HepG2 (cell line): Measurements from ENCODE around the gene PLSCR3. TPM values are rescaled to one million over a fixed set of nuclear protein-coding genes. Genes with fewer than 3 reads are reported as not detected.

Source experiments
- ATAC-seq: fragments of 200-7000 bp; cut with Tn5 transposase; 3 replicates; pipeline ENCODE4 v1.9.1; 2020; ENCODE audit warnings: mild to moderate bottlenecking, moderate library complexity
- BruUV-seq: library from RNA; stranded (reverse); fragments of 400-500 nt; replicated peaks from 2 replicates; lab custom pipeline; 2021; lab: Mats Ljungman, UMichigan
- CTCF ChIA-PET: fragments of 300-600 bp; formaldehyde crosslinking; extraction: SDS; loops from one replicate; lab custom pipeline; 2021; ENCODE audit warnings: low total read pairs, inconsistent platforms, low intra/inter-chr PET ratio; lab: Yijun Ruan, JAX
- POLR2A ChIA-PET: fragments of 350-600 bp; sonication (Branson Sonifier 250); formaldehyde crosslinking; loops from one replicate; lab custom pipeline; 2020; ENCODE audit warnings: antibody characterized with exemption, inconsistent platforms; lab: Yijun Ruan, JAX
- DNase-seq: peaks from one replicate; pipeline ENCODE4 v3.0.0-alpha.2; 2015; ENCODE audit warnings: low spot score
- FAIRE-seq: peaks from 3 replicates; lab custom pipeline; 2011; peaks lifted over from hg19 to GRCh38; lab: Jason Lieb, UNC
- H2AFZ ChIP-seq: one replicate; pipeline ENCODE4 v1.6.1; 2011; ENCODE audit warnings: low read length, inconsistent platforms
- H3K27ac ChIP-seq: fragments of 300-600 bp; 3 replicates; pipeline ENCODE4 v1.8.0; 2011; ENCODE audit warnings: mixed run types, mild to moderate bottlenecking, mixed read lengths, low read length, inconsistent platforms; ENCODE audit not compliant: insufficient read depth; ENCODE audit errors: extremely low read length
- H3K27me3 ChIP-seq, 2 experiments: fragments of 200-600 bp in 1 of 2; 2 replicates in 1 of 2; 3 replicates in 1 of 2; pipeline versions ENCODE4 v1.6.0 to v1.8.0; 2011; ENCODE audit warnings: low read length in 2 of 2, mild to moderate bottlenecking in 2 of 2, moderate library complexity in 2 of 2, inconsistent platforms in 1 of 2; ENCODE audit not compliant: insufficient read depth in 2 of 2, control insufficient read depth in 1 of 2
- H3K36me3 ChIP-seq, 2 experiments: fragments of 200-600 bp in 1 of 2; replicated peaks in 1 of 2; 2 replicates in 1 of 2; 3 replicates in 1 of 2; pipeline versions ENCODE4 v1.5.1 to v1.8.0; 2011; ENCODE audit warnings: low read length in 2 of 2, inconsistent platforms in 1 of 2; ENCODE audit not compliant: insufficient read depth in 2 of 2, control insufficient read depth in 1 of 2
- H3K4me1 ChIP-seq: 2 replicates; pipeline ENCODE4 v1.5.1; 2012; ENCODE audit warnings: low read length, inconsistent platforms; ENCODE audit not compliant: insufficient read depth
- H3K4me2 ChIP-seq: 2 replicates; pipeline ENCODE4 v1.6.0; 2011; ENCODE audit warnings: low read depth, low read length, inconsistent platforms
- H3K4me3 ChIP-seq, 3 experiments: fragments of 200-600 bp in 1 of 3; sonication (generic), shearing (Covaris generic) in 1 of 3; replicated peaks in 1 of 3; 2 replicates each; pipeline ENCODE4 v1.5.1; 2011 to 2016; ENCODE audit warnings: low read length in 3 of 3, inconsistent platforms in 2 of 3, low read depth in 2 of 3, mild to moderate bottlenecking in 2 of 3, control low read depth in 1 of 3, mixed read lengths in 1 of 3; ENCODE audit not compliant: insufficient read depth in 1 of 3
- H3K79me2 ChIP-seq: one replicate; pipeline ENCODE4 v1.6.1; 2011; ENCODE audit warnings: low read length, inconsistent platforms; ENCODE audit not compliant: insufficient read depth
- H3K9ac ChIP-seq: 2 replicates; pipeline ENCODE4 v1.6.0; 2011; ENCODE audit warnings: mild to moderate bottlenecking, low read depth, low read length, inconsistent platforms; ENCODE audit not compliant: insufficient read depth
- H3K9me3 ChIP-seq: 2 replicates; pipeline ENCODE4 v1.5.1; 2012; ENCODE audit warnings: mild to moderate bottlenecking, low read length
- H4K20me1 ChIP-seq: 2 replicates; pipeline ENCODE4 v1.6.0; 2011; ENCODE audit warnings: inconsistent platforms, mild to moderate bottlenecking, low read length, moderate library complexity; ENCODE audit not compliant: insufficient read depth
- AGO2 ChIP-seq: fragments of 200-400 bp; formaldehyde crosslinking; optimal IDR thresholded peaks from 2 replicates; pipeline ENCODE3; 2017; ENCODE audit warnings: mild to moderate bottlenecking, low read depth, low read length, moderate library complexity
- ELF3 ChIP-seq: IDR thresholded peaks from 2 replicates; pipeline ENCODE4 v1.6.1; 2016; ENCODE audit warnings: missing genetic modification reagents, missing compliant biosample characterization
- RBFOX2 ChIP-seq: fragments of 200-400 bp; formaldehyde crosslinking; IDR thresholded peaks from 2 replicates; pipeline ENCODE4 v1.6.1; 2017; ENCODE audit warnings: low read depth, mild to moderate bottlenecking, low read length
- SP140L ChIP-seq: sonication (generic); formaldehyde crosslinking; IDR thresholded peaks from 2 replicates; pipeline ENCODE4 v1.4.0; 2020; ENCODE audit warnings: missing genetic modification reagents, borderline replicate concordance
- YY1 ChIP-seq: IDR thresholded peaks from 2 replicates; pipeline ENCODE4 v1.6.1; 2011; ENCODE audit warnings: low read length, low read depth, moderate library complexity, mild to moderate bottlenecking; ENCODE audit not compliant: insufficient read depth, insufficient replicate concordance
- ZNF326 ChIP-seq: sonication (generic); formaldehyde crosslinking; IDR thresholded peaks from 2 replicates; pipeline ENCODE4 v1.4.0; 2020; ENCODE audit warnings: missing genetic modification reagents, borderline replicate concordance
- WGBS: methylation state at CpG from one replicate; pipeline ENCODE4 v1.1.6; 2017; ENCODE audit warnings: low lambda C conversion rate; 5-methylcytosine and 5-hydroxymethylcytosine counted together
- in situ Hi-C: cut with HindIII; loops from 2 replicates; pipeline ENCODE4 v1.10.0; 2017; ENCODE audit warnings: low pct_unique_long_range_greater_than_20kb; ENCODE audit not compliant: extremely low pct_ligation_motif_present
- intact Hi-C: fragments of 100-400 bp; cut with micrococcal nuclease; formaldehyde crosslinking; loops from one replicate; pipeline ENCODE4 v1.10.0; 2022; ENCODE audit not compliant: unreplicated experiment
- polyA plus RNA-seq, 8 experiments: library from polyadenylated mRNA; depleted of rRNA in 3 of 8; stranded (reverse) in 7 of 8; unstranded in 1 of 8; fragments of >200 nt; fragmentation: Illumina TruSeq in 4 of 8; extraction: Trizol in 4 of 8; gene quantifications; 2 replicates each; pipeline versions ENCODE4 v1.2.1 to v1.2.3, GENCODE V29; 2011 to 2016; ENCODE audit warnings: low read depth in 4 of 8, missing spikeins in 1 of 8, mixed read lengths in 1 of 8; ENCODE audit not compliant: insufficient read depth in 1 of 8
- total RNA-seq, 5 experiments: library from RNA; depleted of rRNA; stranded (reverse); fragments of >200 nt; fragmentation: Illumina TruSeq; extraction: Trizol; gene quantifications; 2 replicates each; pipeline ENCODE4 v1.2.3, GENCODE V29; 2016; ENCODE audit warnings: low read depth in 1 of 5
- TF ChIP-seq, protein P1 (sequence below): IDR thresholded peaks from 2 replicates; pipeline ENCODE4 v1.6.1; 2012; ENCODE audit warnings: inconsistent platforms
- TF ChIP-seq, protein P2 (sequence below): sonication (generic); formaldehyde crosslinking; IDR thresholded peaks from 2 replicates; pipeline ENCODE4 v1.9.0; 2021; ENCODE audit warnings: mild to moderate bottlenecking, missing genetic modification reagents

PLSCR3 gene
- total and polyA plus RNA-seq, 2 of the 13 experiments (the other 11 are each of a cell fraction or from before 2014, with no cell fraction given) = 5.6 to 6.2 TPM

DNA sequence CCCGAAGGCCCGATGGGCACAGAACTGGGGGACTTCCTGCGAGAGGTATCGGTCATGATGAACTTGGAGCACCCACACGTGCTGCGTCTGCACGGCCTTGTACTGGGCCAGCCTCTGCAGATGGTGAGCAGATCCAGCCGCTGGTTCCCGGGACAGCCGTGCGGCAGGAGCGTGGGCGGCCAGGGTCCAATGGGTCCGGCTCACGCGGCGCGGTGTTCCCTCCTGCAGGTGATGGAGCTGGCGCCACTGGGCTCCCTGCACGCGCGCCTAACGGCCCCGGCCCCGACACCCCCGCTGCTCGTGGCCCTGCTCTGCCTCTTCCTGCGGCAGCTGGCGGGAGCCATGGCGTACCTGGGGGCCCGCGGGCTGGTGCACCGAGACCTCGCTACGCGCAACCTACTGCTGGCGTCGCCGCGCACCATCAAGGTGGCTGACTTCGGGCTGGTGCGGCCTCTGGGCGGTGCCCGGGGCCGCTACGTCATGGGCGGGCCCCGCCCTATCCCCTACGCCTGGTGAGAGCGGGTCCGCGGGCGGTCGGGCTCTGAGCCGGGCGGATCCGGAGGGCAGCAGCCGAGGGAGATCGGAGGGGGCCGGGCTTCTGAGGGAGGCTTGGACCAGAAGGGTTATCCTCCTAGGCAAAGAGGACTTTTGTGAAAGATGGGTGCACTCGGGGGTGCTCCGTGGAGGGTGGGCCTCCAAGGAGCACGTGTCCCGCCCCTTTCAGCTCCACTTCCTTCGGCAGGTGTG lies 10.4 kb downstream of the PLSCR3 start:
- Histone ChIP-seq H3K9ac (no peak overlapping the region), H2AFZ (no peak overlapping the region), H4K20me1 (no peaks in the 10 kb centered on the region), H3K9me3 (peaks cover 4% of the 10 kb centered on the region; the same call in 1 of the 2 replicates), H3K4me2 (no peak overlapping the region), H3K27me3 (peaks cover 0 to 7% of the 10 kb centered on the region in 2 experiments; a peak in 1 of 5 replicates), H3K36me3 (no peaks in the 10 kb centered on the region; a peak in 1 of 5 replicates), H3K4me3 (no peak overlapping the region), H3K79me2 (no peaks in the 10 kb centered on the region), H3K27ac (no peak overlapping the region), H3K4me1 (peaks cover 21% of the 10 kb centered on the region)
- no peak for TF ChIP-seq YY1
- TF ChIP-seq ELF3 (CRISPR knock-in tag) = no peak
- TF ChIP-seq RBFOX2 = peak; percentile 36; the same call in 1 of the 2 replicates
- TF ChIP-seq AGO2 = peak; percentile 63
- DNase-seq (no peak), ATAC-seq (no peak), FAIRE-seq (no peak)
- intact Hi-C loops (no loop called here), in situ Hi-C loops (no loop called here)
- no TSS peak for BruUV-seq
- POLR2A ChIA-PET = interaction anchor here (1.6 kb wide), 1 partner anchor 20 kb away, joined by 4 read pairs; the partner anchor contains the start of gene TMEM256
- WGBS = 99% methylated on average over 34 of the region's 65 CpGs
- CTCF ChIA-PET = no interaction called here

DNA sequence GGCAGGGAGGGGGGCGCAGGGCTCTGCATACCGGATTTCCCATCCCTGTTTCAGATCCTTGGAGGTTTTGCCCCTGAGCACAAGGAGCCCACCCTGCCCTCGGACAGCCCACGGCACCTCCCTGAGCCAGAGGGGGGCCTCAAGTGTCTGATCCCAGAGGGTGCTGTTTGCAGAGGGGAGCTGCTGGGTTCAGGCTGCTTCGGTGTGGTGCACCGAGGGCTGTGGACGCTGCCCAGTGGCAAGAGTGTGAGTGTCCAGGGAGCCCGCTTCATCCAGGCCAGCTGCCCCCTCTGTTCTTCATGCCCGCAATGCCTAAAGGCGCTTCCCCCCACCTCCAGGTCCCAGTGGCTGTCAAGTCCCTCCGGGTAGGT lies 11.0 kb downstream of the PLSCR3 start:
- BruUV-seq = no TSS peak
- no peak overlapping the region for H3K9ac ChIP-seq
- CTCF ChIA-PET = no interaction called here

More for the DNA sequence above, 11.0 kb downstream of the PLSCR3 start:
- Histone ChIP-seq H3K79me2 (no peaks in the 10 kb centered on the region), H3K27ac (no peak overlapping the region), H3K27me3 (peaks cover 0 to 7% of the 10 kb centered on the region in 2 experiments; a peak in 1 of 5 replicates), H3K4me2 (no peak overlapping the region), H3K4me3 (no peak overlapping the region), H3K9me3 (peaks cover 4% of the 10 kb centered on the region; the same call in 1 of the 2 replicates), H2AFZ (no peak overlapping the region), H4K20me1 (no peaks in the 10 kb centered on the region), H3K4me1 (peaks cover 21% of the 10 kb centered on the region), H3K36me3 (no peaks in the 10 kb centered on the region)
- 100% methylated on average over 10 of the region's 11 CpGs for WGBS
- POLR2A ChIA-PET = interaction anchor here (1.6 kb wide), 1 partner anchor 21 kb away, joined by 4 read pairs; the partner anchor contains the start of gene TMEM256
- ATAC-seq (no peak), FAIRE-seq (no peak), DNase-seq (no peak)
- intact Hi-C loops (no loop called here), in situ Hi-C loops (no loop called here)
- TF ChIP-seq ZNF326 (no peak), SP140L (no peak), AGO2 (peak; percentile 28)
- TF ChIP-seq, protein P1, sequence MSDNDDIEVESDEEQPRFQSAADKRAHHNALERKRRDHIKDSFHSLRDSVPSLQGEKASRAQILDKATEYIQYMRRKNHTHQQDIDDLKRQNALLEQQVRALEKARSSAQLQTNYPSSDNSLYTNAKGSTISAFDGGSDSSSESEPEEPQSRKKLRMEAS = no peak
- TF ChIP-seq, protein P2, sequence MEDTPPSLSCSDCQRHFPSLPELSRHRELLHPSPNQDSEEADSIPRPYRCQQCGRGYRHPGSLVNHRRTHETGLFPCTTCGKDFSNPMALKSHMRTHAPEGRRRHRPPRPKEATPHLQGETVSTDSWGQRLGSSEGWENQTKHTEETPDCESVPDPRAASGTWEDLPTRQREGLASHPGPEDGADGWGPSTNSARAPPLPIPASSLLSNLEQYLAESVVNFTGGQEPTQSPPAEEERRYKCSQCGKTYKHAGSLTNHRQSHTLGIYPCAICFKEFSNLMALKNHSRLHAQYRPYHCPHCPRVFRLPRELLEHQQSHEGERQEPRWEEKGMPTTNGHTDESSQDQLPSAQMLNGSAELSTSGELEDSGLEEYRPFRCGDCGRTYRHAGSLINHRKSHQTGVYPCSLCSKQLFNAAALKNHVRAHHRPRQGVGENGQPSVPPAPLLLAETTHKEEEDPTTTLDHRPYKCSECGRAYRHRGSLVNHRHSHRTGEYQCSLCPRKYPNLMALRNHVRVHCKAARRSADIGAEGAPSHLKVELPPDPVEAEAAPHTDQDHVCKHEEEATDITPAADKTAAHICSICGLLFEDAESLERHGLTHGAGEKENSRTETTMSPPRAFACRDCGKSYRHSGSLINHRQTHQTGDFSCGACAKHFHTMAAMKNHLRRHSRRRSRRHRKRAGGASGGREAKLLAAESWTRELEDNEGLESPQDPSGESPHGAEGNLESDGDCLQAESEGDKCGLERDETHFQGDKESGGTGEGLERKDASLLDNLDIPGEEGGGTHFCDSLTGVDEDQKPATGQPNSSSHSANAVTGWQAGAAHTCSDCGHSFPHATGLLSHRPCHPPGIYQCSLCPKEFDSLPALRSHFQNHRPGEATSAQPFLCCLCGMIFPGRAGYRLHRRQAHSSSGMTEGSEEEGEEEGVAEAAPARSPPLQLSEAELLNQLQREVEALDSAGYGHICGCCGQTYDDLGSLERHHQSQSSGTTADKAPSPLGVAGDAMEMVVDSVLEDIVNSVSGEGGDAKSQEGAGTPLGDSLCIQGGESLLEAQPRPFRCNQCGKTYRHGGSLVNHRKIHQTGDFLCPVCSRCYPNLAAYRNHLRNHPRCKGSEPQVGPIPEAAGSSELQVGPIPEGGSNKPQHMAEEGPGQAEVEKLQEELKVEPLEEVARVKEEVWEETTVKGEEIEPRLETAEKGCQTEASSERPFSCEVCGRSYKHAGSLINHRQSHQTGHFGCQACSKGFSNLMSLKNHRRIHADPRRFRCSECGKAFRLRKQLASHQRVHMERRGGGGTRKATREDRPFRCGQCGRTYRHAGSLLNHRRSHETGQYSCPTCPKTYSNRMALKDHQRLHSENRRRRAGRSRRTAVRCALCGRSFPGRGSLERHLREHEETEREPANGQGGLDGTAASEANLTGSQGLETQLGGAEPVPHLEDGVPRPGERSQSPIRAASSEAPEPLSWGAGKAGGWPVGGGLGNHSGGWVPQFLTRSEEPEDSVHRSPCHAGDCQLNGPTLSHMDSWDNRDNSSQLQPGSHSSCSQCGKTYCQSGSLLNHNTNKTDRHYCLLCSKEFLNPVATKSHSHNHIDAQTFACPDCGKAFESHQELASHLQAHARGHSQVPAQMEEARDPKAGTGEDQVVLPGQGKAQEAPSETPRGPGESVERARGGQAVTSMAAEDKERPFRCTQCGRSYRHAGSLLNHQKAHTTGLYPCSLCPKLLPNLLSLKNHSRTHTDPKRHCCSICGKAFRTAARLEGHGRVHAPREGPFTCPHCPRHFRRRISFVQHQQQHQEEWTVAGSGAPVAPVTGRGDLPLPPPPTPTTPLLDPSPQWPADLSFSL (CRISPR knock-in tag) = no peak
